Type B pancreatic cell (in vitro differentiated cells): ENCODE results near the gene ZNF423. TPM values are rescaled to one million over a fixed set of nuclear protein-coding genes. Genes with fewer than 3 reads are reported as not detected.

ENCODE experiments used
- DNase-seq: peaks from one replicate; pipeline ENCODE4 v3.0.0; 2021; ENCODE audit warnings: mixed read lengths; ENCODE audit not compliant: unreplicated experiment; ENCODE audit errors: extremely low spot score
- H3K27ac Mint-ChIP-seq: 2 replicates; pipeline ENCODE4 v1.8.0; 2021; ENCODE audit warnings: mild to moderate bottlenecking, mixed read lengths
- H3K27me3 Mint-ChIP-seq: 2 replicates; pipeline ENCODE4 v1.8.0; 2021; ENCODE audit warnings: mixed read lengths
- H3K36me3 Mint-ChIP-seq: 2 replicates; pipeline ENCODE4 v1.8.0; 2021; ENCODE audit warnings: mixed read lengths
- H3K4me1 Mint-ChIP-seq: one replicate; pipeline ENCODE4 v1.8.0; 2021; ENCODE audit warnings: mixed read lengths; ENCODE audit not compliant: unreplicated experiment
- H3K4me3 Mint-ChIP-seq: 2 replicates; pipeline ENCODE4 v1.8.0; 2021; ENCODE audit warnings: mild to moderate bottlenecking, mixed read lengths
- H3K9me3 Mint-ChIP-seq: 2 replicates; pipeline ENCODE4 v1.8.0; 2021; ENCODE audit warnings: mixed read lengths
- total RNA-seq: library from RNA; stranded (reverse); gene quantifications from 2 replicates; pipeline ENCODE4 v1.2.1, GENCODE V29; 2021; ENCODE audit warnings: low replicate concordance
- TF ChIP-seq, protein P1 (sequence below): fragments of 200-600 bp; sonication (generic); conservative IDR thresholded peaks from 2 replicates; pipeline ENCODE4 v1.5.0; 2021; ENCODE audit warnings: antibody characterized with exemption, mild to moderate bottlenecking

ZNF423 gene
- total RNA-seq, 1 donor from 2014 or later = 72.6 TPM

DNA sequence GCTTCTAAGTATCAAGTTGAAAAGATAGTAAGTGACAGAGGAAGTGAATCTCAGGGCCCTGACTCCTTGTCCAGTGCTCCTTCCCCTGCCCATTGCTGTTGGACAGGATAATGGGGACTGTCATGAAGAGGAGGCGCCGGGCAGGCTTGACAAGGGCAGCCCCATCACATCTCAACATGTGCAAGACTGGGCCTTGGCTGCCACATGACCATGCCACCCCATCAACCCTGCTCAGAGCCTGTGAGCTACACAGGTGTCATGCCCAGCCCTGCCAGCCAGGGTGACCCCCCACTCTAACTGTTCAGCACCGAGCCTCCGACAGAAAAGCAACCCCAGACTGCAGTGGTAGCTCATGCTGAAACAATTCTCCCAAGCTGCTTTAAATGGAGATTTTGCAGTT lies 310.7 kb downstream of the ZNF423 start:
- peaks cover 52% of the 10 kb centered on the region for H3K4me1 Mint-ChIP-seq
- no peak overlapping the region for H3K4me3 Mint-ChIP-seq
- no peaks in the 10 kb centered on the region for H3K9me3 Mint-ChIP-seq
- H3K27ac Mint-ChIP-seq = no peak overlapping the region
- peaks cover 7% of the 10 kb centered on the region for H3K27me3 Mint-ChIP-seq
- H3K36me3 Mint-ChIP-seq = peaks cover 4% of the 10 kb centered on the region
- no peak for DNase-seq
- TF ChIP-seq, protein P1, sequence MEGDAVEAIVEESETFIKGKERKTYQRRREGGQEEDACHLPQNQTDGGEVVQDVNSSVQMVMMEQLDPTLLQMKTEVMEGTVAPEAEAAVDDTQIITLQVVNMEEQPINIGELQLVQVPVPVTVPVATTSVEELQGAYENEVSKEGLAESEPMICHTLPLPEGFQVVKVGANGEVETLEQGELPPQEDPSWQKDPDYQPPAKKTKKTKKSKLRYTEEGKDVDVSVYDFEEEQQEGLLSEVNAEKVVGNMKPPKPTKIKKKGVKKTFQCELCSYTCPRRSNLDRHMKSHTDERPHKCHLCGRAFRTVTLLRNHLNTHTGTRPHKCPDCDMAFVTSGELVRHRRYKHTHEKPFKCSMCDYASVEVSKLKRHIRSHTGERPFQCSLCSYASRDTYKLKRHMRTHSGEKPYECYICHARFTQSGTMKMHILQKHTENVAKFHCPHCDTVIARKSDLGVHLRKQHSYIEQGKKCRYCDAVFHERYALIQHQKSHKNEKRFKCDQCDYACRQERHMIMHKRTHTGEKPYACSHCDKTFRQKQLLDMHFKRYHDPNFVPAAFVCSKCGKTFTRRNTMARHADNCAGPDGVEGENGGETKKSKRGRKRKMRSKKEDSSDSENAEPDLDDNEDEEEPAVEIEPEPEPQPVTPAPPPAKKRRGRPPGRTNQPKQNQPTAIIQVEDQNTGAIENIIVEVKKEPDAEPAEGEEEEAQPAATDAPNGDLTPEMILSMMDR = no peak

GRCh38 chr16:49544828-49545227 lies 311.1 kb downstream of the ZNF423 start:
- TF ChIP-seq, protein P1 = no peak
- DNase-seq = no peak
- peaks cover 52% of the 10 kb centered on the region for H3K4me1 Mint-ChIP-seq
- no peak overlapping the region for H3K27ac Mint-ChIP-seq
- H3K27me3 Mint-ChIP-seq = peaks cover 7% of the 10 kb centered on the region
- H3K9me3 Mint-ChIP-seq = no peaks in the 10 kb centered on the region
- H3K36me3 Mint-ChIP-seq = peaks cover 4% of the 10 kb centered on the region
- no peak overlapping the region for H3K4me3 Mint-ChIP-seq

GRCh38 chr16:49543631-49543946 lies 312.3 kb downstream of the ZNF423 start:
- H3K4me1 Mint-ChIP-seq = peaks cover 48% of the 10 kb centered on the region
- TF ChIP-seq, protein P1 = no peak

GRCh38 chr16:49542946-49543630 lies 312.8 kb downstream of the ZNF423 start:
- TF ChIP-seq, protein P1 = no peak
- Mint-ChIP-seq H3K9me3 (no peaks in the 10 kb centered on the region), H3K36me3 (peaks cover 4% of the 10 kb centered on the region), H3K27ac (no peak overlapping the region), H3K27me3 (peaks cover 7% of the 10 kb centered on the region), H3K4me1 (peaks cover 43% of the 10 kb centered on the region), H3K4me3 (no peak overlapping the region)
- DNase-seq = no peak

More at GRCh38 chr16:49543631-49543946, 312.3 kb downstream of the ZNF423 start:
- peaks cover 4% of the 10 kb centered on the region for H3K36me3 Mint-ChIP-seq
- no peak for DNase-seq
- H3K27ac Mint-ChIP-seq = no peak overlapping the region
- no peak overlapping the region for H3K4me3 Mint-ChIP-seq
- peaks cover 7% of the 10 kb centered on the region for H3K27me3 Mint-ChIP-seq
- H3K9me3 Mint-ChIP-seq = no peaks in the 10 kb centered on the region

- H3K9me3 Mint-ChIP-seq = no peaks in the 10 kb centered on the region
- no peak for DNase-seq
- no peak overlapping the region for H3K27ac Mint-ChIP-seq
- TF ChIP-seq, protein P1 = no peak
- H3K36me3 Mint-ChIP-seq = peaks cover 4% of the 10 kb centered on the region
- H3K4me1 Mint-ChIP-seq = peaks cover 41% of the 10 kb centered on the region
- no peak overlapping the region for H3K4me3 Mint-ChIP-seq
- peaks cover 7% of the 10 kb centered on the region for H3K27me3 Mint-ChIP-seq
These were observed 313.5 kb downstream of the ZNF423 start for GRCh38 chr16:49542391-49542891.
